ENCODE results near the gene SYNC. TPM values are rescaled to one million over a fixed set of nuclear protein-coding genes. Genes with fewer than 3 reads are reported as not detected.

Gene SYNC
- total RNA-seq, 1 donor, result 141 TPM

DNA sequence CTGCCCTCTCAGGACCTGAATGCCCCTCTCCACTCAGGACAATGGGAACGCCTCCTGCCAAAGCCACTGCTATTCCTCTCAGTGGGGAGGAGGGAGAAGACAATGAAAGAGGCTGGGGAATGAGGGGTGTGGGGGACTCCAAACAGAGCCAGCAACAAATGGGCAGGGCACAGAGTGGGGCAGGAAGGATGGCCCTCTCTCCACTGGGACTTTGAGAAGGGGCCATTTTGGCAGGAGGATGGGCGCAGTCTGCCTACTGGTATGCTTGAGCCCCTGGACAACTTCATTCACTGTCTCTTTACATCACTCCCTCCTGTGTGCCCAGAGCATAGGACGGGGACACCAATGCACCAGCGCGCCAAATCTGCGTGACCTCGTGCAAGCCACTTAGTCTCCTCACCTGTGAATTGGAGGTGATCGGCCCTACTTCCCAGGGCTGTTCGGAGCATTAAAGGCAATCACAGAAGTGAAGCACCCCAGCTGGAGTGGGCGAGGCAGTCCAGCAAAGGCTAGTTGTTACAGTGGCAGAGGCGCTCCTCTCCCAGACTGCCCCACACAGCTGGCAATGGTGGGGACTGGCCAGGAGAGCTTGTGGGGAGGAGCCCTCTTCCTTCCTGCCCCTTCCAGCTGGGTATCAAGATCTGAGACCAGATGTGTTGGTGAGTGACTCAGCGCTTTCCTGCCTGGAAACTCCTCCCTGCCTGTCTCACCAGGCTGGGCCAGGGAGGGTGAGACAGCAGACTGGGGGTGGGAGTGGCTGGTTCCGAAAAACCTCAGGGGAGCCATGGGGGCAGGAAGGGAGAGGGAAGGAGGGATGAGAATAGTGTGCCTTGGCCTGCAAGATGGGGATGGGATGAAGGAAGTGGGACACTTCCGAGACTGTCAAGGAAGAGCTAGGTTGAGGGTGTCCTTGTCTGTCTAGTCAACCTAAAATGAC, 22.4 kb upstream of the SYNC start:
- TF ChIP-seq, protein P1, sequence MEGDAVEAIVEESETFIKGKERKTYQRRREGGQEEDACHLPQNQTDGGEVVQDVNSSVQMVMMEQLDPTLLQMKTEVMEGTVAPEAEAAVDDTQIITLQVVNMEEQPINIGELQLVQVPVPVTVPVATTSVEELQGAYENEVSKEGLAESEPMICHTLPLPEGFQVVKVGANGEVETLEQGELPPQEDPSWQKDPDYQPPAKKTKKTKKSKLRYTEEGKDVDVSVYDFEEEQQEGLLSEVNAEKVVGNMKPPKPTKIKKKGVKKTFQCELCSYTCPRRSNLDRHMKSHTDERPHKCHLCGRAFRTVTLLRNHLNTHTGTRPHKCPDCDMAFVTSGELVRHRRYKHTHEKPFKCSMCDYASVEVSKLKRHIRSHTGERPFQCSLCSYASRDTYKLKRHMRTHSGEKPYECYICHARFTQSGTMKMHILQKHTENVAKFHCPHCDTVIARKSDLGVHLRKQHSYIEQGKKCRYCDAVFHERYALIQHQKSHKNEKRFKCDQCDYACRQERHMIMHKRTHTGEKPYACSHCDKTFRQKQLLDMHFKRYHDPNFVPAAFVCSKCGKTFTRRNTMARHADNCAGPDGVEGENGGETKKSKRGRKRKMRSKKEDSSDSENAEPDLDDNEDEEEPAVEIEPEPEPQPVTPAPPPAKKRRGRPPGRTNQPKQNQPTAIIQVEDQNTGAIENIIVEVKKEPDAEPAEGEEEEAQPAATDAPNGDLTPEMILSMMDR (IDR thresholded peaks at IDR 0.05; ENCODE audit: insufficient read depth, low read length), result no peak
- DNase-seq (ENCODE audit: low read depth), result peak; percentile 96
- H3K4me3 ChIP-seq (ENCODE audit: low read depth, low read length), result peak overlapping the region; percentile 25

DNA sequence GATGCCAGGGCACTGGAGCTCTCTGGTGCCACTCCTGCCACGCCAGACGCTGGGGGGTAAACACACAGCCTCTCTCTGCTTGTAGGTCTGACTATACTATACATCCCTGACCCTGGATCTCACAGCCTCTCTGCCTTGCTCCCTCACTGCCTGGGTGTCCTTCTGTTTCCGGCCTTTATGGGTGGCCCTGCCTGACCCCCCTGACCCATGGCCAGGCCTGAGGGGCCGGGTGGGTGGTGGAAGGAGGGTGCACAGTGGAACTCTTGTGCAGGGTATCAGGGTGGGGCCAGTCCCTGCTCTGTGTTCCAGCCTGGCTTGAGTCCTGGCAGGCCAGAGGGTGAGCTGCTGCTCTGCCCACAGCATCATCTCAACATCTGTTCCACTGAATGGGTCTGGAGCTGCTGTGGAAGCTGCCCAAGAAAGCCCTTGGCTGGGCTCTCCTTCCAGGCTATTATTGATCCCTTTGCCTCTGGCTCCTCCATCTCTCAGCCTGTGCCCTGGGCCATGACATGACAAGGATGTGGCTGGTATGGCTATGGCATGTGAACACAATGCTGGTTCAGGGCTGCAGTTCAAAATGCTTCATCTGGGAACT, 17.2 kb upstream of the SYNC start:
- DNase-seq (ENCODE audit: low read depth), result no peak
- TF ChIP-seq, protein P1 (IDR thresholded peaks at IDR 0.05; ENCODE audit: insufficient read depth, low read length), result no peak
- H3K4me3 ChIP-seq (ENCODE audit: low read depth, low read length), result no peak overlapping the region

DNA sequence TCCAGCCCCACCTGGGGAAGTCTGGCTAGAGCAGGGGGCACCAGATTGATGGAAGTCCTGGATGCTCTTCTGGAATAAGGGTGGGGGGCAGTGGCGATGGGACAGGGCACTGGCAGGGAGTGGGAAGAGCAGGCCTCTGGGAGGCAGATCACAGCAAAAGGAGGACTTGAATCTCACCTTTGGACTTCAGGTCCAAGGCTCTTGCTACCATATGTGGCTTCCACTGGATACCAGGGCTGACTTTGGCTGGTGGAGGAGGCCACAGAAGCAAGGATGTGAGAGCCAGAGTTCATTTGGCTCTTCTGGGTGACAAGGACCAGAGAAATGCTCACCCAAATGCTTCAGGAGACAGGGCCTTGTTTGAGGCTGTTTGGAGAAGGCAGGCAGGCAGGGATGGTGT, 16.0 kb upstream of the SYNC start:
- no peak overlapping the region for H3K4me3 ChIP-seq (ENCODE audit: low read depth, low read length)
- no peak for DNase-seq (ENCODE audit: low read depth)
- TF ChIP-seq, protein P1 (IDR thresholded peaks at IDR 0.05; ENCODE audit: insufficient read depth, low read length), result no peak

DNA sequence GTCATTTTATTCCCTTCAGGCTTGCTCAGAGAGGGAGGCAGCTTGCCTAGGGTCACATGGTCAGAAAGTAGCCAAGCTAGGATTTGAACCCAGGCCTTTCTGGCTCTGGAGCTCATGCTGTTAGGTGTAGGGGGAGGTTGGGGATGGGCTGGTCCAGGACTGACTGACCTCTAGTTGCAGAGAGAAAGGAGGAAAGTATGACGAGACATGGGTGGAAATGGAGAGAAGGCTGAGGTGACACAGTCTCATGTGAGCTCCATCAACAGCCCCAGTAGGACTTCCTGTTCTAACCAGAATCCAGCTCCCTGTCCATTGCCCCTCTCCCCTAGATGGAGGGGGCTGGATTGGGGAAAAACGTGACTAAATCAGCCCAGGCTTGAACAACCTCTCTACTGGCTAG, 15.5 kb upstream of the SYNC start:
- H3K4me3 ChIP-seq (ENCODE audit: low read depth, low read length), result no peak overlapping the region
- no peak for DNase-seq (ENCODE audit: low read depth)
- TF ChIP-seq, protein P1 (IDR thresholded peaks at IDR 0.05; ENCODE audit: insufficient read depth, low read length), result no peak

DNA sequence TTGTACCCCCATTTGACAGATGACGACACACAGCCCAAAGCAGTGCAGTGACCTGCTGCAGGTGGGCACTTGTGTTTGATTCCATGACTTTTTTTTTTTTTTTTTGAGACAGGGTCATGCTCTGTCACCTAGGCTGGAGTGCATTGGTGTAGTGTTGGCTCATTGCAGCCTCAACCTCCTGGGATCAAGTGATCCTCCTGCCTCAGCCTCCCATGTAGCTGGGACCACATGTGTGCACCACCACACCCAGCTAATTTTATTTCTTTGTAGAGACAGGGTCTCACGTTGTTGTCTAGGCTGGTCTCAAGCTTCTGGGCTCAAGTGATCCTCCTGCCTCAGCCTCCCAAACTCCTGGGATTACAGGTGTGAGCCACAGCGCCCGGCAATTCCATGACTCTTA, 14.9 kb upstream of the SYNC start:
- TF ChIP-seq, protein P1 (IDR thresholded peaks at IDR 0.05; ENCODE audit: insufficient read depth, low read length), result no peak
- DNase-seq (ENCODE audit: low read depth), result no peak
- H3K4me3 ChIP-seq (ENCODE audit: low read depth, low read length), result no peak overlapping the region

DNA sequence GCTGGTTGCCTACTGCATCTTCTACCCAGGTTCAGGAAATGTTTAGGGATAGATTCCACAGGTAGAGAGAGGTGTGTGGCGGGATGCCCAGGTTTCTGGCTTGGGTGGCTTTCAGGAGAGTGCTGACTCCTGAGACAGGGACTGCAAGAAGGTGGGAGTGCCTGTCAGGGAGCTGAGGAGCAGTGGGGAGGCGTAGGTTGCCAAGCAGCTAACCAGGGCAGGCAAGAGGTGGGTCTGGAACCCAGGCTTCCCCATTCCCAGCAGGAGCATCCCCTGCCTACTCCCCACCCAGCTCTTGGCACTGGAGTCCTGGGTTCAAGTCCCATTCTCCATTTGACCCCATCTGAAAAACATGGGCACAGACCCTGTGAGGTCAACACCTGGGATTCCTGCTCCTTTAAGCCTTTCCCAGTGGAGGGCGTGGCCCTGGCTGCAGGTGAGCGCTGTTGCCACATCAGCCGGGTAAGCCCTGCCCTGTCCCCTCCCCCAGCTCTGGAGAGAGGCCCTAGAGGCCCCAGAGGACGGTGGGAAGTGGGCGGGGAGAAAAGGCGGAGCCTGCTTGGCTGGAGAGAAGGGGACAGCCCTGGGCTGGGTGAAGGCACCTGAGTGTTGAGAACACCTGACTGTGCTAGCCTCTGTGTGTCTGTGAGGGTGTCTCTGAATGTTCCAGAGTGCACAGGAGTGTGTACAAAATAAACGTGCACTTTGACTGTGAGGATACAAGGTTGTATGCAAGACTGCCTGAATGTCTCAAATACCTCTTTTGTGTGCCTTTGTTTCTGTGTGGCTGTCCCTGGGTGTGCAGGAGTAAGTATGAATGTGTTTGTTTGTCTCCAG, 14.0 kb upstream of the SYNC start:
- TF ChIP-seq, protein P1 (IDR thresholded peaks at IDR 0.05; ENCODE audit: insufficient read depth, low read length), result no peak
- H3K4me3 ChIP-seq (ENCODE audit: low read depth, low read length), result no peak overlapping the region
- no peak for DNase-seq (ENCODE audit: low read depth)

Measured in fibroblast of the aortic adventitia (primary cell).